Neuronal stem cell (in vitro differentiated cells): Measurements from ENCODE around the gene TRIP13.
A peak's percentile ranks its signal among the peaks of the same experiment; 100 is the strongest.

Experiments used
- DNase-seq: peaks from one replicate; pipeline ENCODE4 v3.0.0-alpha.2; 2013; ENCODE audit warnings: low spot score
- H2AFZ ChIP-seq: one replicate; pipeline ENCODE4 v1.6.1; 2013; ENCODE audit warnings: mild to moderate bottlenecking, low read length, inconsistent platforms
- H2AK5ac ChIP-seq: 2 replicates; pipeline ENCODE4 v1.6.1; 2013; ENCODE audit warnings: low read depth, mild to moderate bottlenecking, inconsistent platforms, low read length, moderate library complexity, mixed read lengths
- H2BK120ac ChIP-seq: 2 replicates; pipeline ENCODE4 v1.6.1; 2013; ENCODE audit warnings: low read depth, mild to moderate bottlenecking, inconsistent platforms, low read length, moderate library complexity, mixed read lengths
- H2BK12ac ChIP-seq: one replicate; pipeline ENCODE4 v1.6.1; 2013; ENCODE audit warnings: low read length, inconsistent platforms
- H2BK15ac ChIP-seq: 2 replicates; pipeline ENCODE4 v1.6.1; 2013; ENCODE audit warnings: mild to moderate bottlenecking, low read length, inconsistent platforms, mixed read lengths
- H2BK5ac ChIP-seq: one replicate; pipeline ENCODE4 v1.6.1; 2013; ENCODE audit warnings: inconsistent platforms, mild to moderate bottlenecking, low read length, moderate library complexity
- H3K14ac ChIP-seq: one replicate; pipeline ENCODE4 v1.6.1; 2013; ENCODE audit warnings: low read length, inconsistent platforms
- H3K18ac ChIP-seq: 2 replicates; pipeline ENCODE4 v1.6.1; 2013; ENCODE audit warnings: low read length, inconsistent platforms
- H3K23ac ChIP-seq: 2 replicates; pipeline ENCODE4 v1.6.1; 2013; ENCODE audit warnings: low read depth, mild to moderate bottlenecking, mixed read lengths, low read length, inconsistent platforms; ENCODE audit not compliant: poor library complexity
- H3K27ac ChIP-seq: replicated peaks from 3 replicates; pipeline ENCODE4 v1.5.1; 2013; ENCODE audit warnings: low read length, inconsistent platforms
- H3K27me3 ChIP-seq, 3 experiments: 2 replicates each; pipeline ENCODE4 v1.6.1; 2013; ENCODE audit warnings: low read length in 3 of 3, mild to moderate bottlenecking in 2 of 3, inconsistent platforms in 1 of 3, low read depth in 1 of 3, mixed read lengths in 1 of 3, moderate library complexity in 1 of 3; ENCODE audit not compliant: control insufficient read depth in 3 of 3, insufficient read depth in 3 of 3
- H3K36me3 ChIP-seq, 2 donors: replicated peaks in 1 of 2; 2 replicates each; pipeline ENCODE4 v1.6.1; 2013; ENCODE audit warnings: low read length in 2 of 2; ENCODE audit not compliant: control insufficient read depth in 2 of 2, insufficient read depth in 2 of 2
- H3K4ac ChIP-seq: 2 replicates; pipeline ENCODE4 v1.6.1; 2013; ENCODE audit warnings: inconsistent platforms, mild to moderate bottlenecking, low read length, moderate library complexity
- H3K4me1 ChIP-seq, 2 donors: 1 replicate in 1 of 2; 2 replicates in 1 of 2; pipeline ENCODE4 v1.6.1; 2013; ENCODE audit warnings: low read length in 2 of 2, low read depth in 1 of 2; ENCODE audit not compliant: control insufficient read depth in 2 of 2, insufficient read depth in 1 of 2
- H3K4me2 ChIP-seq: one replicate; pipeline ENCODE4 v1.6.1; 2013; ENCODE audit warnings: mild to moderate bottlenecking, low read length, inconsistent platforms; ENCODE audit not compliant: insufficient read depth, poor library complexity, severe bottlenecking
- H3K4me3 ChIP-seq, 2 donors: 2 replicates each; pipeline ENCODE4 v1.5.1; 2013; ENCODE audit warnings: low read length in 2 of 2, mild to moderate bottlenecking in 2 of 2, inconsistent platforms in 1 of 2, moderate library complexity in 1 of 2
- H3K79me1 ChIP-seq: one replicate; pipeline ENCODE4 v1.6.1; 2013; ENCODE audit warnings: low read depth, mild to moderate bottlenecking, inconsistent platforms, low read length, moderate library complexity
- H3K9ac ChIP-seq: one replicate; pipeline ENCODE4 v1.6.1; 2013; ENCODE audit warnings: mild to moderate bottlenecking, low read depth, low read length, inconsistent platforms; ENCODE audit not compliant: poor library complexity
- H3K9me3 ChIP-seq, 2 donors: replicated peaks in 1 of 2; 2 replicates each; pipeline versions ENCODE3 to v1.6.1; 2013; ENCODE audit warnings: low read length in 2 of 2, mild to moderate bottlenecking in 2 of 2, inconsistent platforms in 1 of 2, low read depth in 1 of 2, mixed read lengths in 1 of 2, moderate library complexity in 1 of 2; ENCODE audit not compliant: control insufficient read depth in 2 of 2, insufficient read depth in 1 of 2
- H4K8ac ChIP-seq: one replicate; pipeline ENCODE4 v1.6.1; 2013; ENCODE audit warnings: low read depth, mild to moderate bottlenecking, inconsistent platforms, low read length, moderate library complexity
- H4K91ac ChIP-seq: one replicate; pipeline ENCODE4 v1.6.1; 2013; ENCODE audit warnings: low read length, low read depth, mild to moderate bottlenecking, inconsistent platforms; ENCODE audit not compliant: poor library complexity
- WGBS, 2 donors: extraction: QIAGEN DNeasy Blood & Tissue Kit; methylation state at CpG; one replicate each; pipeline ENCODE4 v1.1.7; 2013; ENCODE audit warnings: missing lambda C conversion rate in 2 of 2, mixed read lengths in 1 of 2; ENCODE audit not compliant: insufficient read length in 2 of 2, insufficient replicate concordance in 1 of 2; ENCODE audit errors: extremely low coverage in 2 of 2; 5-methylcytosine and 5-hydroxymethylcytosine counted together

TRIP13 gene

DNA sequence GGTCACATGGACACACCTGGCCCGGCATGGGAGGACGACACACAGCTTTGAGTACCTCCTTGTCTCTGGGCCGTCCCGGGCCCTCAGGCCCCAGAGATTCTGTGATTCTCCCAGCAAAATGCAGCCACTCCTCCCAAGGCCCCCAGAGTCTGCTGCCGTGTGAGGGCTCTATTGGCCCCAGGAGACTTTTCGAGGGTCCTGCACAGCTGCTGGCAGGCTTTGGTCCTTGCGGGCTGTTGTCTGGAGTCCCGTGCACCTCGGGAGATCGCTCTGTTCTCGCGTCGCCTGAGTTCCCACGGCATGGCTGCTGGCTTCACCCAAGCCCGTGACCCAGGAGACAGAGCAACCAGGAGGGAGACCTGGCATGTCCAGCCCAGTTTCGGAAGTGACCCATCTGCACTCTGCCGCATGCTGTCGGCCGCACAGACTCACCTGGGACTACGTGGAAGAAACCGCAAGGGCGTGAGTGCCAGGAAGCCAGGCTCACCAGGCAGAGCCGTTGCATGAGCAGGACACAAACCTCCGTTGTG, 69.1 kb downstream of the TRIP13 start:
- Histone ChIP-seq H2BK120ac (peak overlapping the region; percentile 43), H2BK15ac (peak overlapping the region; percentile 90), H3K4me3 (no peak overlapping the region), H3K4ac (no peak overlapping the region), H3K9ac (no peak overlapping the region), H2AK5ac (peak overlapping the region; percentile 64), H3K9me3 (no peaks in the 10 kb centered on the region), H2AFZ (no peak overlapping the region), H2BK12ac (no peak overlapping the region), H3K27ac (no peak overlapping the region), H3K14ac (peak overlapping the region; percentile 99), H4K91ac (no peak overlapping the region), H3K79me1 (no peaks in the 10 kb centered on the region), H3K18ac (peak overlapping the region; percentile 18), H2BK5ac (no peak overlapping the region), H3K23ac (peak overlapping the region; percentile 82), H3K4me1 (peaks cover 4 to 15% of the 10 kb centered on the region in 2 donors), H3K27me3 (no peaks in the 10 kb centered on the region), H3K36me3 (no peaks in the 10 kb centered on the region), H3K4me2 (no peak overlapping the region), H4K8ac (peak overlapping the region; percentile 25)
- DNase-seq, result no peak
- WGBS, 2 donors, result no CpG with 5 or more reads among the region's 24 CpGs

DNA sequence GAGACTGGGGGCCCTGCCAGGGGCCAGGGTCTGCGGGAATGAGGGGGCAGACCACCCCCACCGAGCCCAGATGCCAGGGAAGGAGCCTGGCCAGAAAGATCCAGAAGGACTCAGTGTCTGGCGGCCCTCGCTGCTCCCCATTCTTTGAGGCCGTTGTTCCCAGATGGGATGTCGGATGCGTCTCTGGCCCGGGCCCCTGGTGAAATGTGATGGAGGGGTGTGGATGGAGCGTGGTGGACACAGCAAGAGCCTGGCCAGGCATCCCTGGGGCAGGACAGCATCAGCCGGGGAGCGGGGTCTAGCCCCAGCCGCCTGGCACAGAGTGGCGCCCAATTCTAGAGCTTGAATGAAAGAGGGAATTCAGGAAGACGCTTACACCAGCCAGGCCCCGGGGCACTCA, 69.7 kb downstream of the TRIP13 start:
- no peak overlapping the region for H2BK120ac ChIP-seq
- H3K14ac ChIP-seq, result no peak overlapping the region
- H3K4ac ChIP-seq, result no peak overlapping the region
- H3K79me1 ChIP-seq, result no peaks in the 10 kb centered on the region
- H3K27me3 ChIP-seq, result no peaks in the 10 kb centered on the region
- H4K91ac ChIP-seq, result no peak overlapping the region
- H3K9ac ChIP-seq, result no peak overlapping the region
- no peak overlapping the region for H2BK5ac ChIP-seq
- no peak overlapping the region for H3K27ac ChIP-seq
- H3K18ac ChIP-seq, result no peak overlapping the region
- H4K8ac ChIP-seq, result no peak overlapping the region
- peak overlapping the region; percentile 70 for H2BK15ac ChIP-seq
- no CpG with 5 or more reads among the region's 15 CpGs for WGBS, 2 donors
- H3K4me2 ChIP-seq, result no peak overlapping the region
- H2AK5ac ChIP-seq, result no peak overlapping the region
- H3K4me1 ChIP-seq, result peaks cover 2 to 9% of the 10 kb centered on the region in 2 donors
- H2BK12ac ChIP-seq, result no peak overlapping the region
- H3K36me3 ChIP-seq, result no peaks in the 10 kb centered on the region
- H3K23ac ChIP-seq, result no peak overlapping the region
- peaks cover 0 to 6% of the 10 kb centered on the region in 2 donors for H3K9me3 ChIP-seq
- no peak for DNase-seq
- no peak overlapping the region for H2AFZ ChIP-seq
- H3K4me3 ChIP-seq, result no peak overlapping the region

DNA sequence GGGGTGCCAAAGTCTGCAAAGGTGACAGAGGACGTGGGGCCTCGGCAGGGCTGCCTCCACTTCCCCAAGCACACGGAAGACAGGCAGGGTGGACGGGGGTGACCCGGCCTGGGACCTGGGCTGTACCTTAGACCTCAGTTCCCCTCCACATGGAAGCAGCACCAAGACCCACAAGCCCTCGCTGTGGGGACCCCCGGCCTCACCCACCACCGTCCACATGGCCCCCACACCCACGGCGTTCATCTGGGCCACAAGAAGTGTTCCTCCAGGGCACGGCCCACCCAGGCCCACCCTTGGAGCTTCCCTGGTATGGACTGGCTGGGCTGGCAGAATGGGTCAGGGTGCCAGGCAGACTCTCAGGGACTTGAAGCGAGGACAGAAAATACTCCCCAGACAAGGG, 70.1 kb downstream of the TRIP13 start:
- no peak overlapping the region for H3K9ac ChIP-seq
- no peak overlapping the region for H3K4me2 ChIP-seq

DNA sequence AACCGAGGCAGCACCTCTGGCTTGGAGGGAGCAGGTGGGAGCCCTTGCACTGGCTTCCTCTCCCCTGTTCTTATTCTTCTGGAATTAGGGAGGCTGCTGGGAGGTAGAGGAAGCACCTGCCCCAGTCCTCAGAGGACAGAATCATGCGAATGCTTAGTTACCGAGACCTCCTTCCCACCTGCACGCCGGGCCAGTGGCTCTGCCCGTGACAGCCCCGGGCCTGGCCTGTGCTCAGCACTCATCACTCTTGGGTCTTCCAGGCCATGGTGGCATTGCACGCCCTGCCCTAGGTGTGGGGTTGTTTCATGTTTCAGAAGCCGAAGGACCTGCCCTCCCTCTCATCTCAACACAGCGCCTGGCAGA, 70.6 kb downstream of the TRIP13 start:
- Histone ChIP-seq H3K27ac (no peak overlapping the region), H2AK5ac (no peak overlapping the region), H3K79me1 (no peaks in the 10 kb centered on the region), H3K14ac (no peak overlapping the region), H3K27me3 (peaks cover 0 to 2% (median 0%) of the 10 kb centered on the region in 3 experiments), H4K91ac (no peak overlapping the region), H3K18ac (peak overlapping the region; percentile 41), H3K36me3 (no peaks in the 10 kb centered on the region), H2AFZ (no peak overlapping the region), H3K23ac (peak overlapping the region; percentile 83), H3K4ac (no peak overlapping the region), H3K9me3 (peaks cover 0 to 6% of the 10 kb centered on the region in 2 donors), H3K4me2 (no peak overlapping the region), H3K4me1 (peaks cover 0 to 3% of the 10 kb centered on the region in 2 donors), H3K4me3 (peak overlapping the region in 1 of 2 donors; percentile 48), H2BK12ac (no peak overlapping the region), H3K9ac (no peak overlapping the region), H2BK15ac (peak overlapping the region; percentile 70), H2BK5ac (no peak overlapping the region), H4K8ac (no peak overlapping the region), H2BK120ac (peak overlapping the region; percentile 81)
- WGBS, 2 donors, result no CpG with 5 or more reads among the region's 10 CpGs
- DNase-seq, result no peak

More for the DNA sequence above, 70.1 kb downstream of the TRIP13 start:
- H3K36me3 ChIP-seq, result no peaks in the 10 kb centered on the region
- no peak overlapping the region for H3K23ac ChIP-seq
- no CpG with 5 or more reads among the region's 12 CpGs for WGBS, 2 donors
- no peak overlapping the region for H3K27ac ChIP-seq
- no peaks in the 10 kb centered on the region for H3K79me1 ChIP-seq
- no peak overlapping the region for H2BK12ac ChIP-seq
- H2AFZ ChIP-seq, result no peak overlapping the region
- no peak overlapping the region for H4K91ac ChIP-seq
- no peaks in the 10 kb centered on the region for H3K27me3 ChIP-seq
- H2BK5ac ChIP-seq, result no peak overlapping the region
- H3K4ac ChIP-seq, result no peak overlapping the region
- no peak overlapping the region for H2BK15ac ChIP-seq
- H3K4me1 ChIP-seq, result peaks cover 0 to 5% of the 10 kb centered on the region in 2 donors
- H3K4me3 ChIP-seq, result no peak overlapping the region
- no peak overlapping the region for H2AK5ac ChIP-seq
- no peak overlapping the region for H3K18ac ChIP-seq
- no peak overlapping the region for H2BK120ac ChIP-seq
- H3K14ac ChIP-seq, result no peak overlapping the region
- no peak overlapping the region for H4K8ac ChIP-seq
- peaks cover 0 to 6% of the 10 kb centered on the region in 2 donors for H3K9me3 ChIP-seq
- DNase-seq, result no peak
